SK-N-MC (cell line): Measurements from ENCODE around the gene KDM6A.

Experiments
- DNase-seq: peaks from one replicate; pipeline ENCODE4 v3.0.0-alpha.2; 2011; ENCODE audit warnings: low read depth, low spot score
- H3K27ac ChIP-seq: fragments of 200-600 bp; sonication (generic); 2 replicates; pipeline ENCODE4 v1.5.1; 2016; ENCODE audit warnings: mixed run types
- H3K36me3 ChIP-seq: fragments of 200-600 bp; sonication (generic); 2 replicates; pipeline ENCODE4 v1.6.1; 2017; ENCODE audit warnings: antibody characterized with exemption, low read length, mixed read lengths; ENCODE audit not compliant: insufficient read depth
- H3K4me3 ChIP-seq: fragments of 200-600 bp; sonication (generic); 2 replicates; pipeline ENCODE4 v1.5.1; 2016
- H3K9ac ChIP-seq: fragments of 200-600 bp; sonication (generic); 2 replicates; pipeline ENCODE4 v1.8.0; 2017; ENCODE audit warnings: mixed run types, mixed read lengths; ENCODE audit not compliant: insufficient read length
- H3K9me3 ChIP-seq: fragments of 200-600 bp; sonication (generic); 2 replicates; pipeline ENCODE4 v1.6.1; 2017; ENCODE audit warnings: low read depth, mild to moderate bottlenecking, antibody characterized with exemption, low read length, moderate library complexity, mixed read lengths
- EZH2 ChIP-seq: fragments of 200-600 bp; sonication (generic); IDR thresholded peaks from one replicate; pipeline ENCODE4 v1.6.1; 2017; ENCODE audit warnings: antibody characterized with exemption
- FOXP2 ChIP-seq: optimal IDR thresholded peaks from 2 replicates; pipeline ENCODE3; 2011; ENCODE audit warnings: mild to moderate bottlenecking, moderate library complexity; ENCODE audit not compliant: insufficient read depth; ENCODE audit errors: extremely low read length, control extremely low read depth
- POLR2AphosphoS5 ChIP-seq: IDR thresholded peaks from 2 replicates; pipeline ENCODE4 v1.6.1; 2012; ENCODE audit warnings: mild to moderate bottlenecking, low read depth, low read length, borderline replicate concordance

KDM6A gene

GRCh38 chrX:44871114-44871645 is 1.8 kb upstream of the KDM6A start:
- Histone ChIP-seq H3K4me3 (peak overlapping the region; percentile 80), H3K9me3 (no peaks in the 10 kb centered on the region), H3K9ac (peak overlapping the region; percentile 95), H3K36me3 (no peaks in the 10 kb centered on the region), H3K27ac (no peak overlapping the region; the same call in 1 of the 2 replicates)
- TF ChIP-seq POLR2AphosphoS5, result no peak
- TF ChIP-seq FOXP2, result no peak
- no peak for TF ChIP-seq EZH2
- no peak for DNase-seq

DNA sequence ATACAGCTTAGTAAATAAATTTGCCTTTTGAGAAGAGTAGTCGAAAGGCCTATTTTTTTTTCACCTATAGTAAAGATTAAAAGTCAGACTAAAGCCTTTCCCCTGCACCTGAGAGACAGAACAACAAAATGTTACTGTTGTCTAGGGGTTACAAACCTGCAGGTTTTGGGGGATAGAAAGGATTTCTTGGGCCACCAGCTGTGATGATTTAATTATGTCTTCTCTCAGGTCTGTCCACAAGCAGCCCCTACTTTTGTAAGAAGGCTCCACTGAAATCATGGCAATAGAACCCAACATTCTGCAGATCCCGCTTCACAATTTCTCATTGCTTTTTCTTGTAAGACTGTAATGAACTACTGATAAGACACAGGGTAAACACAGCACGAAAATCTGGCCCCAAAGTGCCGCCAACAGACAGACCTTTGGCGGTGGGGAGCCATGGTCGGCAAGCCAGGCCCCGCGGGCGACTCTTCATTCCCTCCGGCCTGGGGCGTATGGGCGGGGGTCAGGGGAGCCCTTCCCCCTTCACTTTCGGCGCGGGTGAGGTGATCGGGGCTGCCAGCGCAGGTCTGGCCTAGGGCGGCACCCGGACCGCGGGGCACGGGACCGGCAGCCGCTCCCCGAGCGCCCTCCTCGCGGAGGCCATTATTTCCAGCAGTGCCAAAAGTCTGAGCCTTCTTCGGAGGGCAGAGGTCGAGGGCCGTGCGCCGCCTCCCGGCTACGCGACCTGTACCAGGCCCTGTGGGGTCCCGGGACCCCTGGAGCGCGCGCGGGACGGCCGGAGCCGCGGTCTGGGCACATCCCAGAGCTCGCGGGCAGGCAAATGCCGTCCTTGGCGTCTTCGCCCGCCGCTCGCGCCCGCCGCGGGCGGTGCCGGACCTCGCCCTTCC is 812 bp upstream of the KDM6A start:
- no peak for DNase-seq

DNA sequence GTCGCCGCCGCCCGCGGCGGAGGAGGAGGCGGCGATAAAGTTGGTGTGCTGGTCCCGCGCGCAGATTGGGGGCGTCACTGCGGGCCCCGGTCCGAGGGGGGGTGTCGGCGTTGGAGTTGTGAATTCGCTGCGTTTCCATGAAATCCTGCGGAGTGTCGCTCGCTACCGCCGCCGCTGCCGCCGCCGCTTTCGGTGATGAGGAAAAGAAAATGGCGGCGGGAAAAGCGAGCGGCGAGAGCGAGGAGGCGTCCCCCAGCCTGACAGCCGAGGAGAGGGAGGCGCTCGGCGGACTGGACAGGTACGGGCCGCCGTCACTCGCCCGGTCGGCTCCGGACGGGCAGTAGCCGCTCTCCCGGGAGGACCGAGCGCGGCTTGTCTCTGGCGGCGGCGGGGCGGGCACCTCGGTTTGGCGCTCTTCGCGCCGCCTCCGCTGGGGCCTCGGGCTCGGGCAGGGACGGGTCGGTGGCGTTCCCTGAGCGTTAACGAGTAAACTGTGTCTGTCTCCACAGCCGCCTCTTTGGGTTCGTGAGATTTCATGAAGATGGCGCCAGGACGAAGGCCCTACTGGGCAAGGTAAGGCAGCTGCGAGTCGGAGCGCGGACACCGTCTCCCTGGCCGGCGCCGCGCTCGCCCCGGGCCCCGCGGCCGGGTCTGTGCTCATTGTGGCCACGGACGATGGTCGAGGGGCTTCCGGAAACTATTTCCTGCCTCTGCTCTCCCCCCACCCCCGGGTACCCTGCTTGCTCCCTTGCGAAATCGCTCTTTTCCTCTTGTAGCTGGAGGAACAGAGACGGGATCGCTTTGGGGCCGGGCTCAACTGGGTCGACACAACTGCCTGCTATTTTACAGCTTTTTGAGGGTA is 658 bp downstream of the KDM6A start:
- TF ChIP-seq POLR2AphosphoS5, result no peak; the same call in 1 of the 2 replicates
- TF ChIP-seq EZH2, result no peak
- TF ChIP-seq FOXP2, result no peak
- DNase-seq, result no peak
- Histone ChIP-seq H3K36me3 (peaks cover 7% of the 10 kb centered on the region), H3K9ac (peak overlapping the region; percentile 91), H3K9me3 (no peaks in the 10 kb centered on the region), H3K27ac (peak overlapping the region; percentile 97), H3K4me3 (peak overlapping the region; percentile 80)

More for the DNA sequence above, 812 bp upstream of the KDM6A start:
- peak overlapping the region; percentile 95 for H3K9ac ChIP-seq
- peak overlapping the region; percentile 63; the same call in 1 of the 2 replicates for H3K27ac ChIP-seq
- H3K9me3 ChIP-seq, result no peaks in the 10 kb centered on the region
- H3K36me3 ChIP-seq, result peaks cover 6% of the 10 kb centered on the region
- H3K4me3 ChIP-seq, result peak overlapping the region; percentile 80
- TF ChIP-seq FOXP2, result no peak

DNA sequence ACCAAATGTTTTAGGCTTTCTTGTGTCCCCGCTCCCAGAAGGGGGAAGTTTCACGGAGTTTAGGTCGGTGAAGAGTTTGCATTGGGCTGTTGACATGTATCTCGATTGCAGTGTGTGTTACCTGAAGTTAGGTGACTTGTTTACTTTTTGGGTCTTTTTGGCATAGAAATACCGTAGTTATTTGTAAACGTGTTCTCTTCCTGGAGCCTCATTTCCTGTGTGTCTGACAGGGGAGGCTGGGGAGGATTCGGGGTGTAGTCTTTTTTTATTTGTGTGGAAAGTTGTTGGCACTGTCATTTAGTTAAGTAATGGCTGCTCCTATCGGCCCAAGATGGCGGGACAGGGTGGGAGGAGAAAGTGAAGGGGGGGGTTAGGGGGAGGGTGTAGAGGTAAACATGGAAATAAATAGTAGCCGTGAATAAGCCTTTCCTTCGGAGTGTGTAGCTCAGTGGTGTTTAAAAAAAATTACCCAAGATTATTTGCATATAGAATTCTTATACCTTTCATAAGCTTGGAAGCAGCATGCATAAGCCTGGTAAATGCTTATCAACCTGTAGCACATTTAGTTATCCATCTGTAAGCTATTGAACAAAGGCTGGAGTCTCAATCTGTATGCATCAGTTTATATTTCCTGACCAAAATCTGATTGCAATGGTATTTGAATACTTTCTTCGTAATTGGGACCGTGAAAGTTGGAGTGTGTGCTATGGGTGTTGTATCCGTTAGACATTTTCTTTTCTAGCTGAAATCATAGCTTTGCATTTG is 1.6 kb downstream of the KDM6A start:
- H3K4me3 ChIP-seq, result peak overlapping the region; percentile 80
- peaks cover 10% of the 10 kb centered on the region for H3K36me3 ChIP-seq
- DNase-seq, result no peak
- TF ChIP-seq POLR2AphosphoS5 (no peak), EZH2 (no peak), FOXP2 (no peak)
- no peaks in the 10 kb centered on the region for H3K9me3 ChIP-seq
- peak overlapping the region; percentile 97 for H3K27ac ChIP-seq
- H3K9ac ChIP-seq, result peak overlapping the region; percentile 91

GRCh38 chrX:44875185-44875489 is 2.1 kb downstream of the KDM6A start:
- no peak for DNase-seq
- Histone ChIP-seq H3K27ac (peak overlapping the region; percentile 30; the same call in 1 of the 2 replicates), H3K9ac (peak overlapping the region; percentile 91), H3K9me3 (no peaks in the 10 kb centered on the region), H3K36me3 (peaks cover 10% of the 10 kb centered on the region), H3K4me3 (peak overlapping the region; percentile 80)
- TF ChIP-seq POLR2AphosphoS5, result no peak
- no peak for TF ChIP-seq EZH2
- no peak for TF ChIP-seq FOXP2

DNA sequence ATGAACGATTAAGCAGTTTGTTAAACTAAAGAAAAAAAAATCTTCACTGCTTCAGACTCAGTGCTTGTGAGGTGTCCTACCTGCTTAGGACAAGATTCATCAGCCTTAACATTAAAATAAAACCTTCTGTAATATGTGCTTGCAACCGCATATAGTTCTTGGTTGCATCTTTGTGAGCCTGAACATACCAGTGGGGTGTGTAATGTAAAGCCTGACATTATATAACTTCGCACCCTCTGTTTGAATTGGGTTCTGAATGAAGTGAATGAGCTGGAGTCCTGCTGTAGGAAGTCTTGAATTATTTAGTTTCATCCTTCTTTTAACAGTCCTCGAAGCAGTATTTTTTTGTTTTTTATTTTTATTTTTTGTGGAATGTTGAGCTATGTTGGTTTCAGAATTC is 3.1 kb downstream of the KDM6A start:
- Histone ChIP-seq H3K9ac (peak overlapping the region; percentile 91), H3K27ac (no peak overlapping the region), H3K36me3 (peaks cover 10% of the 10 kb centered on the region), H3K9me3 (no peaks in the 10 kb centered on the region), H3K4me3 (peak overlapping the region; percentile 80)
- no peak for DNase-seq
- no peak for TF ChIP-seq POLR2AphosphoS5
- TF ChIP-seq FOXP2, result no peak
- TF ChIP-seq EZH2, result no peak

DNA sequence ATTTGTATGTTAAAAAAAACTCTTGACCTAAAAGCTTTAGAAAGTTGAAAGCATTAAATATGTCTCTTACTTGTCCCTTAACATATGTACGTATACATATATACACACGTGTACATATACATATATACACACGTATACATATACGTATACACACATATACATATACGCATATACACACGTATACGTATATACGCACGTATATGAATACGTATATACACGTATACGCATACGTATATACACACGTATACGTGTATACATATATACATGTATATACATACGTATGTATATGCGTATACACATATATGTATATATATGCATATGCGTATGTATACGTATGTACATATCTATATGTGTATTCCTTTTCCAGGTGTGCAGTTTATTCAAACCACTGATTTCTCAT is 3.8 kb downstream of the KDM6A start:
- no peak for DNase-seq
- no peak overlapping the region for H3K27ac ChIP-seq
- no peak overlapping the region for H3K4me3 ChIP-seq
- peaks cover 10% of the 10 kb centered on the region for H3K36me3 ChIP-seq
- H3K9ac ChIP-seq, result no peak overlapping the region
- TF ChIP-seq FOXP2 (no peak), EZH2 (no peak), POLR2AphosphoS5 (no peak)
- H3K9me3 ChIP-seq, result no peaks in the 10 kb centered on the region

GRCh38 chrX:44878780-44879179 is 5.8 kb downstream of the KDM6A start:
- H3K9me3 ChIP-seq, result no peaks in the 10 kb centered on the region
- H3K36me3 ChIP-seq, result peaks cover 10% of the 10 kb centered on the region
- H3K4me3 ChIP-seq, result no peak overlapping the region
- no peak for DNase-seq
- no peak overlapping the region for H3K27ac ChIP-seq
- no peak overlapping the region for H3K9ac ChIP-seq
- TF ChIP-seq EZH2, result no peak
- TF ChIP-seq POLR2AphosphoS5, result no peak
- no peak for TF ChIP-seq FOXP2
